ENCODE results near the gene ARID1B. TPM values are rescaled to one million over a fixed set of nuclear protein-coding genes. Genes with fewer than 3 reads are reported as not detected.

The ARID1B gene
- total and polyA plus RNA-seq, 9 of the 15 experiments (the other 6 are each of a cell fraction or from before 2014, with no cell fraction given): 12.5 to 50.5 (median 25.8) TPM

- ATAC-seq (peak; percentile 10), DNase-seq (ENCODE audit: extremely low read depth in 1 of 4, low spot score in 3 of 4) (no peak), FAIRE-seq (peak; percentile 11)
- no peak overlapping the region for H3K27ac ChIP-seq (ENCODE audit: extremely low read depth, low read depth, low read length)
- no peaks in the 10 kb centered on the region for H3K9me3 ChIP-seq (replicated peaks; ENCODE audit: control insufficient read depth, insufficient read depth, low read depth, low read length)
- H3K36me3 ChIP-seq (ENCODE audit: control insufficient read depth, insufficient read depth, low read length): no peaks in the 10 kb centered on the region
- peak overlapping the region in 1 of 2 experiments; percentile 11; a peak in 1 of 4 replicates for H3K9ac ChIP-seq (ENCODE audit: insufficient read depth in 1 of 2, low read depth in 2 of 2, low read length in 2 of 2)
- TF ChIP-seq ZC3H11A (IDR thresholded peaks at IDR 0.05; ENCODE audit: low read depth, low read length) (no peak), ZNF436 (CRISPR knock-in tag; IDR thresholded peaks at IDR 0.05) (no peak), ETV1 (tag; conservative IDR thresholded peaks at IDR 0.05; ENCODE audit: low read depth) (no peak), NRF1 (conservative IDR thresholded peaks at IDR 0.05 in 1 of 2, IDR thresholded peaks at IDR 0.05 in 1 of 2) (no peak), CBFB (CRISPR knock-in tag; IDR thresholded peaks at IDR 0.05) (no peak), ATF7 (IDR thresholded peaks at IDR 0.05) (no peak), ZBTB7A (IDR thresholded peaks at IDR 0.05; ENCODE audit: borderline replicate concordance, control insufficient read depth, low read depth, low read length) (no peak), ZBTB17 (CRISPR knock-in tag; IDR thresholded peaks at IDR 0.05) (no peak), ETS2 (tag; IDR thresholded peaks at IDR 0.05; ENCODE audit: borderline replicate concordance, poor library complexity, severe bottlenecking) (no peak)
- H3K27me3 ChIP-seq (ENCODE audit: control insufficient read depth in 2 of 2, insufficient read depth in 2 of 2, low read length in 2 of 2): no peaks in the 10 kb centered on the region
- H3K4me1 ChIP-seq (replicated peaks in 1 of 2; ENCODE audit: control insufficient read depth in 2 of 2, insufficient read depth in 2 of 2, low read length in 2 of 2): peaks cover 0 to 4% of the 10 kb centered on the region in 2 experiments; a peak in 2 of 5 replicates
- H4K20me1 ChIP-seq (replicated peaks; ENCODE audit: control insufficient read depth, insufficient read depth, low read length): peaks cover 26% of the 10 kb centered on the region; the same call in 1 of the 2 replicates
- H2AFZ ChIP-seq (ENCODE audit: low read depth, low read length): no peak overlapping the region
- H3K4me3 ChIP-seq: no peak overlapping the region
- ChIA-PET CTCF (ENCODE audit: low intra/inter-chr PET ratio) (no interaction called here), POLR2A (interaction anchor here (0.6 to 1.1 kb wide), 3 partner anchors 9 to 367 kb away, joined by 3 to 4 read pairs (median 3); no protein-coding TSS in a partner anchor)
- no peak overlapping the region for H3K4me2 ChIP-seq (ENCODE audit: insufficient read depth, low read length)
- intact Hi-C loops (cut with micrococcal nuclease): no loop called here
- BruUV-seq (replicated peaks): no TSS peak
- H3K79me2 ChIP-seq (ENCODE audit: control insufficient read depth, insufficient read depth, low read length): peaks cover 93% of the 10 kb centered on the region
- in situ Hi-C loops (cut with MboI): no loop called here
- no peaks in the 10 kb centered on the region for H3K9me1 ChIP-seq (ENCODE audit: control insufficient read depth, insufficient read depth, low read length)
- WGBS (ENCODE audit: insufficient coverage, low coverage, missing lambda C conversion rate): 88% methylated on average over 16 of the region's 19 CpGs
Observed at GRCh38 chr6:156797901-156798735, 20.9 kb downstream of the ARID1B start.
